NCI-H510A (cell line): Measurements from ENCODE around the gene ATP11C.

Experiments
- DNase-seq: peaks from one replicate; lab custom pipeline; 2025; lab: John Stamatoyannopoulos, UW

Gene ATP11C

DNA sequence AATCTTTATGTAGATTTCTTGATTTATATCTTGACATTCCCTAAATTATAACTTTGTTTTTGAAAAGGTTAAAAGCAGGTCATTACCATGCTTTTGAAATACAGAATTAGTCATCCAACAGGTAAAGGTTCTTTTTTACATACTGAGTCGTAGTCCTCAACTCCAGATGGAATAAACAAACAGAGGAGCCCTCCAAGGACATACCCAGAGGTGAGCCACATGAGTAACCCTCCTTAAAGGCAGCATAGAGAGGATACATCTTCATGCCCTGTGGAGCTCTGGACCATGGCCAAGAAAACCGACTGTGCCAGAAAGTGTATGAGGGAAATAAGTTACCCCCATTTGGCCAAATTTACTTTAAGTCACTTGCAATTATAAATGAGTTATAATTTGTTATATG is 129.6 kb downstream of the ATP11C start:
- DNase-seq = no peak

DNA sequence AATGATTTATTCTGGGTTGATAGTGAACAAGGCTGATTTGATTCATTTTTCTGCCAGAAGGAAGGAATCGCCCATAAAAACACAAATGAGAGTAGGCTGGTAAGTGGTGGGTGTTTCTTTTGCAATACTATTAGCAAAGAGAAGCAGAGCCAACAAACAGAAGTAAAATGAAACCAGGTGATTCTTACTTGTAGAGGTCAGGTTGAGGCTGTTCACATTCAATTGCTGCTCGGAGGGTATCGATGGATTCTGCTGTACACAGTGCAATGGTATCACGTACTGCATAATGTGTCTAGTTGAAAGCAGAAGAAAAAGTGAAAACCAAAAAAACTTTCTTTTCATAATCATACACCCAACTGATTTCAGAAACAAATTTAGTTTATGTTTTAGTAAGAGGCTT is 130.8 kb downstream of the ATP11C start:
- no peak for DNase-seq

DNA sequence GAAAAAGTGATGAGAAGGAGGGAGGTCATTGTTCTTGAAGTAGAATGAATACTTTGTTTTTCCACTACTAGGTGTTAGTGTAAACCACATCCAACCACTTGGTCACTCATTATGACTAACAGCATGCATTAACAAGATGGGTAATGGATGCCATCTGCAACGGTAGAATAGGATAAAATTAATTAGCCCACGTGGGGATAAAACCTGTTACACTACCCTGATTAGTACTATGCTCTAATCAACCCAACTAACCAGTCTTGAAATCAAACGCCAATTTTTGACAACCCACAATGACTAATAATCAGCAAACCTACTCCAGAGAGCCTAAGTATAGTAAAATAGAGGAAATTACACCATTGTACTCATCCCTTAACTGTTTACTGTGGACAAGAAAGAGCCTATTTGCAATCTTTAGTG is 131.4 kb downstream of the ATP11C start:
- DNase-seq = no peak

GRCh38 chrX:139798701-139799100 is 134.2 kb downstream of the ATP11C start:
- DNase-seq = no peak

GRCh38 chrX:139795196-139795595 is 137.7 kb downstream of the ATP11C start:
- DNase-seq = no peak

- DNase-seq = no peak
These were observed 145.3 kb downstream of the ATP11C start for GRCh38 chrX:139787601-139788000.

DNA sequence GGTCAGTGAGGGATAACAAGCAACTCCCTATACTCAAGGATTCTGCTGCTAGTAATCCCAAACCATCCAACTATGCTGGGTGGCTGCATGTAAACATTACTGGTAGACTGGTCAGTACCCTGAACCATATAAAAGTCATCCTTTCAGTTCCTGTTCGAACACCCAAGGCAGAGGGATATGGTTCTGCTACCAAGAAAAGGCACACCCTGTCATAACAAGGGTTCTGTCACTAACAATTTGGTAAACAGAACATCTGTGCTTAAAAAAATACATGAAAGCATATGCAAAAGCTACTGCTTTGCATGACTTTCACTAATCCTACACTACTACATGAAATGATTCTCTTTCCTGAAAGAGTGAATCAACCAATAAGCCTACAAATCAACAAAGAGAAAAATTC is 148.0 kb downstream of the ATP11C start:
- DNase-seq = no peak

GRCh38 chrX:139783959-139784358 is 148.9 kb downstream of the ATP11C start:
- no peak for DNase-seq

- no peak for DNase-seq
These were observed 149.8 kb downstream of the ATP11C start for GRCh38 chrX:139783030-139783429.

DNA sequence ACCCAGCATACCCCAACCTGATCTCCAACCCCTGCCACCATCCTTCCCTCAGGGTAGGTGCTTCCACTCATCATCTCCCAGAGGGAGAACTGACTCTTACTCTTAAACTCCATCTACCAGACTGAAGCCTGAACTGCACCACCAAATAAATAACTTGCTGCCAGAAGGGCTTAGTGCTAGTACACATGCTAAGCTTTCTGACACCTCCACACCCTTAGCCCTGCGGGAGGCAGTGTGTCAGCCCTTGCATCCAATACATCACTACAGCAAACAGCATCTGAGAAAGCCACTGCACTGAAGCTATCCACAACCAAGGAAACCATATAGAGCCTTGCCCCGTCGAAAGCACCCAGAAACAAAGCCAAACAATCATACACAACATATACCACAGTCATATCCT is 156.3 kb downstream of the ATP11C start:
- DNase-seq = no peak

DNA sequence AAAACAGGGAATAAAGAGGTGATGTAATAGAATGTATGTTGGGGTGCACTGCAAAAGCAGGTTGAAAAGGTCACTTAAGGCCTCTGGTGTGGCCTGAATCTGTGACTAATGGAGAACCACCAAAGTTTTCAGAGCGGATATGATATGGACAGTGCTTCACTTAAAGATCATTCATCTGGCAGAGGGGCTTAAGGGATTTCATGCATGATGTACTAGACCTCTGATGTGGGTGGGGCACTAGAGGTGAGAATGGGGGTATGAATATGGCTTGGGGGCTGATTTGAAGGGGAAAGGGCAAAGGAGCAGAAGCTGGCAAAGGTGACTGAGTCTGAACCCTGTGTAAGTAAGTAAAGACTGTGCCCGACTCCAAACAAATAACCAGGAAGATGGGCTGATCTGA is 162.5 kb downstream of the ATP11C start:
- DNase-seq = no peak

DNA sequence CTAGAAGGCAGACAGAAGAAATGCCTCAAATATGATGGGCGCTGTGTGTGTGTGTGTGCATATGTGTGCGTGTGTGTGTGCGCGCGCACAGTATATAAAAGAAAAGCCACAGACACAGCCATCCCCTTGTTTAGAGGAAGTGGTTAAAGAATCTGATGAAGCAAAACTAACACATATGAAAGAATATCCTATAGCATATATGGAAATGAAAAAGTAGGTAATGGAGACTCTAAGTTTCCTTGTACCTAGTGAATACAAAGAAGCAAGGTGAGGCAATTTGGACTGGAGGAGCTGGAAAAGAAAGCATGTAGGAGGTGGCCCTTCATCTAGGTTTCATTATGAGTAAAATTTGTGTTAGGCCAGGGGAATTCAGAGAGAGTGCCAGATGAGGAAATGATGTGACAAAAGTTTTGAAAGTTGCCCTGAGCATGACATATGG is 166.3 kb downstream of the ATP11C start:
- DNase-seq = no peak

GRCh38 chrX:139762400-139763183 is 170.3 kb downstream of the ATP11C start:
- no peak for DNase-seq

DNA sequence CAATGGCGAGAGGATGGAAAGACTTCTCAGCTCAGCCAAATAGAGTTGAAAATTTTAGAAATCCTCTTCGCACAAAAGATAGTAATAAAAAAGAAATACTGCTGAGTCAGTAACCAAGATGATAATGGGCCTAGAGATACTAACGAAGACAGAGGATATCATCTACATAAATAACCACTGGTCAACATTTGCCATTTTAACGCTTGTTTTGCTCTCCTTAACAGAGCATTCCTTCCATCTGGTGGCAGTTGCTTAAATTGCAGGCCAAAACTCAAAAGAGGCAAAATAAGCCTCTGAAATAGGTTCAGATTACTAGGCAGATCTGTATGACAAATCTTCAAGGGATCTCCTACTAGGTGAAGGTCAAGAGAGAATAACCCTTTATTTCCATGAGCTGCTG is 173.2 kb downstream of the ATP11C start:
- DNase-seq = peak; percentile 0

DNA sequence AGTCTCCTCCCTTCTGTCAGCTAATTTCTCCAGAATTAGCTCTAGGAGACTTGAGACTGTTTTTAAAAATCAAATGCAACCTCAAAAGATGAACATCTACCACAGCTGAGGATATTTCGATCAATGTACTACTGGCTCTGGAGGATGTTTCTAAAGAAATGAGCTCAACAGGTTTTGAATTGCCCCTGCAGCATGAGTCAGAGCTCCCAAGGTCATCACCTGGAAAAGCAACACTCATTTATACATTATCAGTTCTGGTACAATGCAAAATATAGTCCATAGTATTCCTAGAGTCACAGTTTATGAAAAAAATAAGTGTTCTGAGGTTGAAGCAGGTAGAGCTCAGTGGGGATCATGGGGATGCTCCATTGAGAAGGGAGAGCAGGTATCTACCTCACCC is 174.0 kb downstream of the ATP11C start:
- DNase-seq = no peak

- DNase-seq = no peak
These were observed 174.6 kb downstream of the ATP11C start for GRCh38 chrX:139758250-139758649.

DNA sequence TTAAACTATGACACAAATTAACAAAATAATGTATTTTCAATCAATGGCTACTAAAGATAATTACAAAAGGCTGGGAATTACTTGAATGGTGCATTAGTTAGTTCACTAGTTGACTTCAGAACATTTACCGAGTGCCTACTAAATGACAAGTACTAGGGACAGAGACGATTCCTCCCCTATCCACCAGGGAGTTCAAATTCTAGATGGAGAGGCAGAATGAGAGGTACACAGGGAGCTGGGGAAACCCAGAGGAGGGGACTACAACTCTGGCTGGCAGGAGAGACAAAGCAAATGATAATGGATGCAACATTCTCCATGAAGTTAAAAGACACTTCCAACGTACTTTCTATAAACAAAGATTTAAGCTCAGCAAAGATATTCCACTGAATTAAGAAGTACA is 181.8 kb downstream of the ATP11C start:
- DNase-seq = no peak

GRCh38 chrX:139750390-139750789 is 182.5 kb downstream of the ATP11C start:
- no peak for DNase-seq

DNA sequence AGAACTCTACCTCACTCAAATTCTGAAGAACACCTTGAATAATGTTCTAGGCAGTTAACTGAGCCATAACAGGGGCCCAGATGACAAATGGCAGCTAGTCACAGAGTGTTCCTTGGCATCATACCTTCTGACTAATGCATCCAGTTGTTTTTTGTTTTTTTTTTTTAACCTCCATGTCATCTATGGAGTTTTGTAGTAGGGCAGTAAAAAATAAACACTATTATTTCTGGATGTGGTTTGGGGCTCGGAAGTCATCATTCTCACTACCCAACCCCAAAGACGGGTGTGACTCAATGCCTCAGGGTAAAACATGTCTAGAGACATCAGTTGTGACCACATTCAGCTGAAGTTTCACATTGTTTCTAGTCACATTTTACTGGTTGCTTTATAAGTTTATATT is 193.7 kb downstream of the ATP11C start:
- DNase-seq = no peak

DNA sequence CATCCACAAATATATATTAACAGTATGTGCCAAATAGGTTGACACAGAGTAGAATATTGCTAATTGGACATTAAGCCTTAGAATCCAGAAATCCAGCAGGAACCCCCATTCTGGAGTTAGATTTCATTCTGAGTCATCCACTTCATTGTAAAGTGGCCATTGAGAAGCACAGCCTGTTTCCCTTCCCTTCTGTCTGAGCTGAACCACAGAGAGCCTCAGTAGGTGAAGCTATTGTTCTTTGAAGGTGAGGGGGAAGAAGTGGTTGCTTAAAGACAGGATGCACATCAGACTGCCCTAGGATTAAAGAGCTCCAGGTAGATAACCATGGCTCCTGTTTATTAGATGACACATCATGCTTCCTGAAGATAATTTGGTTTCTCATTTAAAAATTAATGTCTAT is 194.3 kb downstream of the ATP11C start:
- DNase-seq = peak; percentile 12

DNA sequence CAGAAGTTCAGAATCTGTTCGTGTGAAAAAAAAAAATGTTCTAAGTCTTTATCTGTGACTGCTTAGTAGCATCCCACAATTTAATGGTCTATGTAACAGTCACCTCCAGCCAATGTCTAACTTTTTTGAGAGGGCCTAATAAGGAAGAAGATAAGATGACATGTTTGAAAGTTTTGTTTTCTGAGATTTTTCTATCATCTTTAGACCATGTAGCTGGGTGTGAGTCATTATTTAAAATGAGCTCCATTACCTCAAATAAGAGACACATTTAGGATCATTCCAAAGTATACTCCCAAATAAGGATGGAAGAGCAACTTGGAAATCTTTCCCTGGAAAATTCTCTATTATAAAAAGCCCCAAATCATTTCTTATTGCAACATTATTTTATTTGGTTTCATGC is 196.7 kb downstream of the ATP11C start:
- no peak for DNase-seq

DNA sequence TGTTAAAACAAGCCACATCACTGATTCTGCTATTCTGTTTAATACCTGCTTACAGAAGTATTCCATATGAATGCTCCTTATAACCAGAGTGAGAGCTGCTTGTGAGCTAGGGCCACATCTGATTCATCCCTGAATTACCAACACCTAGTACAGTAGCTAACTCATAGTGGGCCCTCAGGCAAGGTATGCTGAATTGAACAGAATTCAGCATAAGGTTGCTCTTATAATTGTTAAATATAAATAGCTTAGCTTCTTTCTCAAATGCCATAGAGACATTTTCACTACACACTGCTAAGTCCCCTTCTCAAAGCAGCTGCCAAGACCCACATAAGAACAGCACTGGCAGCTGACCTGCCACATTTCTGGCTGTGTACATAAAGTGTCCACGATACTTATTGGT is 197.9 kb downstream of the ATP11C start:
- DNase-seq = no peak

DNA sequence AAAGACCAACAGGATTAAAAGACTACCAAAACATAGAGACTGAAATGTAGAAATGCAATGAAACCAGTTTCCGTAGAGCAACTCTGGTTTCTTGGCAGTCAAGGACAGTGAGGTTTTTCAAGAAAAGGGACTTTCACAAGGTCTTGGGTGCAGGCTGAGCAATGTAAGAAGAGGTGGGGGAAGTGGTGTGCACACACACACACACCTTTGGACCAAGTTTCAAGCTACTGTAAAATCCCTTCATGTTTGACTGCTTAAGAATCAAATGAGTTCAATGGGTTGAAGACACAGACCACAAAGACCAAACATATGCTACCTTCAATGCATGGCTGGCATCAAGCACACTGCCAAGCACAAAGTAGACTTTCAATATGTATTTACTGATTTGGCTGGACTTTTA is 207.1 kb downstream of the ATP11C start:
- no peak for DNase-seq

DNA sequence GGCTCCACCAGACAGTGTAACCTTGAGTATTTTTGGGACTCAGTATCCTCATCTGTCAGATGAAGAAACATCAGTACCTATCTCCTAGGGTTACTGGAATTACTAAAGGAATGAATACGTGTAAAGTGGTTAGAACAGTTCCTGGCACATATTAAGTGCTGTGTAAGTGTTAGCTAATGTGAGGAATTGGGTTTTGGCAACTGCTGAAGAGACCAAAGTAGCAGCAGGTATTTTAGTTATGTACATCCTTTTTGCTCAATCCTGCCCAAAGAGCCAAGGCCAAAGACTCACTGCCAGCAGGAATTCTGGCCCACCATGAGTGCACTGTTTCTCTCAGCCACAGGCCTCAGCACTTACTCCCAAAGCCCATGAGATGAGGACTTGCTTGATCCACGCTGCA is 208.2 kb downstream of the ATP11C start:
- no peak for DNase-seq
